ENCODE measurements around the gene SIGMAR1. TPM values are rescaled to one million over a fixed set of nuclear protein-coding genes. Genes with fewer than 3 reads are reported as not detected.
A peak's percentile ranks its signal among the peaks of the same experiment; 100 is the strongest.

The SIGMAR1 gene
- total RNA-seq, 2 donors from 2014 or later: 49.6 to 114 TPM

DNA sequence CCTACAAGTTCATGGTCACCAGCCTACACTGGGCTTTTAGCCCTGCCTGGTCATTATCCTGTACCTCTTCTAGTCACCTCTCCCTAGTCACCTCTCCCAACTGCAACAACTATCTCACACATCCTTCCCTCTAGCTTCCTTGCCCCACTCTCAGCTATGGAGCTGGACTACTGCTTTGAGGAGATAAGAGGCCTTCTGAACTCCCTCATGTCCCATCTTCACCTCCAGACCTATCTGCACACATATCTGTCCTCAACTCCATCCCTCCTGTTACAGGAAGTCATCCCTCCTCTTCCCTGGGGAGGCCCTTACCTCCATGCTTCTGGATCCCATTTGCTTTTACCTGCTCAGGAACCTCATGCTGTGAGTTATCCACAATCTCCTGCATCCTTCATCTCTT is 31.4 kb downstream of the SIGMAR1 start:
- Histone ChIP-seq H3K36me3 (no peaks in the 10 kb centered on the region), H3K9me3 (no peaks in the 10 kb centered on the region), H3K9ac (ENCODE audit: low read depth in 2 of 2, low read length in 2 of 2) (no peak overlapping the region), H3K27me3 (no peaks in the 10 kb centered on the region), H3K4me3 (no peak overlapping the region), H3K27ac (no peak overlapping the region), H3K4me1 (no peaks in the 10 kb centered on the region)
- TF ChIP-seq, protein P1, sequence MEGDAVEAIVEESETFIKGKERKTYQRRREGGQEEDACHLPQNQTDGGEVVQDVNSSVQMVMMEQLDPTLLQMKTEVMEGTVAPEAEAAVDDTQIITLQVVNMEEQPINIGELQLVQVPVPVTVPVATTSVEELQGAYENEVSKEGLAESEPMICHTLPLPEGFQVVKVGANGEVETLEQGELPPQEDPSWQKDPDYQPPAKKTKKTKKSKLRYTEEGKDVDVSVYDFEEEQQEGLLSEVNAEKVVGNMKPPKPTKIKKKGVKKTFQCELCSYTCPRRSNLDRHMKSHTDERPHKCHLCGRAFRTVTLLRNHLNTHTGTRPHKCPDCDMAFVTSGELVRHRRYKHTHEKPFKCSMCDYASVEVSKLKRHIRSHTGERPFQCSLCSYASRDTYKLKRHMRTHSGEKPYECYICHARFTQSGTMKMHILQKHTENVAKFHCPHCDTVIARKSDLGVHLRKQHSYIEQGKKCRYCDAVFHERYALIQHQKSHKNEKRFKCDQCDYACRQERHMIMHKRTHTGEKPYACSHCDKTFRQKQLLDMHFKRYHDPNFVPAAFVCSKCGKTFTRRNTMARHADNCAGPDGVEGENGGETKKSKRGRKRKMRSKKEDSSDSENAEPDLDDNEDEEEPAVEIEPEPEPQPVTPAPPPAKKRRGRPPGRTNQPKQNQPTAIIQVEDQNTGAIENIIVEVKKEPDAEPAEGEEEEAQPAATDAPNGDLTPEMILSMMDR (IDR thresholded peaks at IDR 0.05): no peak
- DNase-seq: no peak
- intact Hi-C loops (cut with DNase I): no loop called here

DNA sequence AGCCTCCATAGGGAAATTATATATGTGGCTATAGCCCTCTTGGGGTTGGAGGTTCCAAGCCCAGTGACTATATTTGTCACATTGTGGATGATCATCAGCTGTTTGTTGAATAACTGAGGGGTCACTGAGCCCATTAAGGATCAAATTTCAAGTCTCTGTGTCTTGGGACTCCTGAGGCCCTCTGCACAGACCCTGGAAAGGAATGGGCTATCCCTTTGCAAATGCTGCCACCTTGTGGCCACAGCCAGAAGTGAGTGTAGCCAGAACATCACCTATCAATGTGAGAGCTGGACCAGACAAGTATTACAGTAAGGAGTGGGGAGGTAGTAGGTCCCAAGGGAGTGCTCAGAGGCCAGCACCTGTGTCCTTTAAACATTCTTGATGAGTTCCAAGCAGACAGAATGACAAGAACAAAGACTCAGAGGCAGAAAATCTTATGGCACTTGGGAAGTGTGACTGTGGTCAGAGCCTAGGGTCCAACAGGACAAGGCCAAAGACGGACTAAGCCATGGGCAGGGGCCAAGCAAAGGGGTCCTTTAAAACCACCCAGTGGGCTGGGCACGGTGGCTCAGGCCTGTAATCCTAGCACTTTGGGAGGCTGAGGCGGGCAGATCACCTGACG is 33.9 kb downstream of the SIGMAR1 start:
- DNase-seq: peak; percentile 85
- no peak overlapping the region for H3K27ac ChIP-seq
- intact Hi-C loops (cut with DNase I): no loop called here
- TF ChIP-seq, protein P1 (IDR thresholded peaks at IDR 0.05): peak; percentile 91
- H3K9ac ChIP-seq (ENCODE audit: low read depth in 2 of 2, low read length in 2 of 2): no peak overlapping the region
- no peak overlapping the region for H3K4me3 ChIP-seq
- H3K9me3 ChIP-seq: no peaks in the 10 kb centered on the region
- H3K27me3 ChIP-seq: no peaks in the 10 kb centered on the region
- no peaks in the 10 kb centered on the region for H3K36me3 ChIP-seq
- no peaks in the 10 kb centered on the region for H3K4me1 ChIP-seq

DNA sequence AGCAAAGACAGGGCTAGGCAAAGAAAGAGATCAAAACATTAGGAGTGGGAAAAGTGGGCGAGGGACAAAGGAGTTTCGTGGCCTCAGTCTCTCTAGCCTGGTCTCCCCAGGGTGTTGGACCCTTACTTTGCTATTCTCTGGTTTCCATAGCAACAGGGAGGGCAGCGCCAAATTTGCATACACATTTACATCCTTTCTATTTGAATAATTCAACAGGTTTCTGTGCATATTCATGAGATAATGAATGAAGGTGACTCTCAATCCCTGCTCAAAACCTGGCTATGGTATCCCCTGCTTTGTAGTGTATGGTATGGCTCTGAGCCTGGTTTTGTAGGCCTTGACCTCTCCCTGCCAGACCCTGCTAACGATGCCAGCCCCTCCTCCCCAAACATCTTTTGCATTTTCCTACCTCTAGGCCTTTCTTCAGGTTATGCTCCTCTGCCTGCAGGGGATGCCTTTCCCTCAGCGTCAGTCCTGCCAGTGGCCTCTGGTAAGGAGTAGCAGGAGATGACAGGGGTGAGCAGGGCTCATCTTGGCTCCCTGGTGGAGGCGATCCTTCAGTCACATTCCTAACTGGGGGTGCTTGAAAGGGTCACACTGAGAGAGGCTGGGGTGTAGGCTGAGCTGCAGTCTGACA is 35.5 kb downstream of the SIGMAR1 start:
- H3K27me3 ChIP-seq: no peaks in the 10 kb centered on the region
- no peaks in the 10 kb centered on the region for H3K9me3 ChIP-seq
- H3K36me3 ChIP-seq: no peaks in the 10 kb centered on the region
- TF ChIP-seq, protein P1 (IDR thresholded peaks at IDR 0.05): no peak
- intact Hi-C loops (cut with DNase I): no loop called here
- no peak overlapping the region for H3K9ac ChIP-seq (ENCODE audit: low read depth in 2 of 2, low read length in 2 of 2)
- no peaks in the 10 kb centered on the region for H3K4me1 ChIP-seq
- DNase-seq: no peak
- no peak overlapping the region for H3K27ac ChIP-seq
- H3K4me3 ChIP-seq: no peak overlapping the region

DNA sequence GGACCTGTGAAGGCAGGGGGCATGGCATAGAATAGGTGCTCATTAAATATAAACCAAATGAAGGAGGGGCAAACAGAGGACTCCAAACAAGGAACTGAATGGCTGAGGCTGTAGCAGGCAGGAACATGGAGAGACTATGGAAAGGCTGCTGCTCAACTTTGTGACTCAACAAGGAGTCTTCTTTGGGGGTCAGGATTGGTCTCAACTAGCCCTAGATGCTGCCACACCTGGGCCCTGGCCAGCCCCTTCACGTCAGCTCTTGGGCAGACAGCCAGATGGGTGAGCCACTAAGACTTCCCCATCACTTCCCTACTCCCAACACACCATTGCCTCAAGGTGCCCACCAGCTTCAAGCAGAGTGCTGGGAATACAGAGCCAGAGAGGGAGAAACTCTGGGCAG is 36.7 kb downstream of the SIGMAR1 start:
- no peaks in the 10 kb centered on the region for H3K36me3 ChIP-seq

DNA sequence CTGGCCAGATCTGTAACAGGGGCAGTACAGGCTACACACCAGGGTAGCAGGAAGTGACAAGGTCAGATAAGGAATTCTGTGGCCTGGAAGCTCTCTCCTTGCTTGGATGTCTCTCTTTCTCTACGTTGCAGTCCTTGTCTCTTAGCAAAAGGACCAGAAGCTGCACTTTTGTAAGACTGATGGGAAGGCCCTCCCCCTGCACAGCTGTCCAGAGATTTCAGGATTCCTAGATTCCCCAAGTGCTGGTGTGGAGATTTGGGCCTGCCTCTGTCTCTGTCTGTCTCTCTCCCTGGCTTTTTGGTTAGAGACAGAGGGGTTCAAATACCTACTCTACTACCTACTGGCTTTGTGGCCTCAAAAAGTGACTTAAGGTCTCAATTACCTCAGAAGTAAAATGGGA is 38.0 kb downstream of the SIGMAR1 start:
- no peak for DNase-seq
- Histone ChIP-seq H3K4me1 (no peaks in the 10 kb centered on the region), H3K4me3 (no peak overlapping the region), H3K9ac (ENCODE audit: low read depth in 2 of 2, low read length in 2 of 2) (no peak overlapping the region), H3K27me3 (no peaks in the 10 kb centered on the region), H3K36me3 (no peaks in the 10 kb centered on the region), H3K9me3 (no peaks in the 10 kb centered on the region), H3K27ac (no peak overlapping the region)
- TF ChIP-seq, protein P1 (IDR thresholded peaks at IDR 0.05): no peak
- intact Hi-C loops (cut with DNase I): no loop called here

More for the DNA sequence above, 36.7 kb downstream of the SIGMAR1 start:
- H3K9me3 ChIP-seq: no peaks in the 10 kb centered on the region
- intact Hi-C loops (cut with DNase I): no loop called here
- DNase-seq: no peak
- H3K9ac ChIP-seq (ENCODE audit: low read depth in 2 of 2, low read length in 2 of 2): no peak overlapping the region
- no peak overlapping the region for H3K27ac ChIP-seq
- no peaks in the 10 kb centered on the region for H3K27me3 ChIP-seq
- no peaks in the 10 kb centered on the region for H3K4me1 ChIP-seq
- no peak overlapping the region for H3K4me3 ChIP-seq
- TF ChIP-seq, protein P1 (IDR thresholded peaks at IDR 0.05): no peak
